Lung (tissue), 12 donors: ENCODE results near the gene TESMIN. TPM values are rescaled to one million over a fixed set of nuclear protein-coding genes. Genes with fewer than 3 reads are reported as not detected.
A peak's percentile ranks its signal among the peaks of the same experiment; 100 is the strongest.

ENCODE experiments used
- ATAC-seq: fragments of 200-7000 bp; cut with Tn5 transposase; one replicate; pipeline ENCODE4 v1.9.1; 2020; ENCODE audit warnings: moderate number of reproducible peaks; ENCODE audit not compliant: insufficient read depth, low FRiP score
- DNase-seq, 3 donors: peaks; one replicate each; pipeline ENCODE4 v3.0.0-alpha.2; 2013 to 2017
- H3K27ac ChIP-seq, 2 donors: one replicate each; pipeline ENCODE4 v1.5.1; 2013; ENCODE audit warnings: mild to moderate bottlenecking in 2 of 2, moderate library complexity in 2 of 2, control low read depth in 1 of 2, inconsistent platforms in 1 of 2, low read depth in 1 of 2, low read length in 1 of 2
- H3K27me3 ChIP-seq, 3 donors: one replicate each; pipeline ENCODE4 v1.5.1; 2013; ENCODE audit warnings: low read length in 2 of 3; ENCODE audit not compliant: control insufficient read depth in 3 of 3, insufficient read depth in 3 of 3
- H3K36me3 ChIP-seq, 4 donors: one replicate each; pipeline ENCODE4 v1.5.1; 2013; ENCODE audit warnings: low read length in 4 of 4, mild to moderate bottlenecking in 1 of 4, moderate library complexity in 1 of 4; ENCODE audit not compliant: control insufficient read depth in 4 of 4, insufficient read depth in 4 of 4
- H3K4me1 ChIP-seq, 5 donors: one replicate each; pipeline ENCODE4 v1.5.1; 2013; ENCODE audit warnings: low read length in 5 of 5, mild to moderate bottlenecking in 2 of 5, moderate library complexity in 1 of 5; ENCODE audit not compliant: control insufficient read depth in 5 of 5, insufficient read depth in 5 of 5
- H3K4me3 ChIP-seq: one replicate; pipeline ENCODE4 v1.5.1; 2013; ENCODE audit warnings: mild to moderate bottlenecking, control low read depth, moderate library complexity
- H3K9ac ChIP-seq, 2 donors: one replicate each; pipeline ENCODE4 v1.5.1; 2013; ENCODE audit warnings: low read length in 2 of 2, control low read depth in 1 of 2; ENCODE audit not compliant: insufficient read depth in 1 of 2
- H3K9me3 ChIP-seq, 4 donors: one replicate each; pipeline ENCODE4 v1.5.1; 2013; ENCODE audit warnings: low read length in 3 of 4, mild to moderate bottlenecking in 1 of 4, moderate library complexity in 1 of 4; ENCODE audit not compliant: control insufficient read depth in 4 of 4, insufficient read depth in 3 of 4
- WGBS, 2 donors: extraction: QIAGEN DNeasy Blood & Tissue Kit; methylation state at CpG; one replicate each; pipeline ENCODE4 v1.1.7; 2013; 5-methylcytosine and 5-hydroxymethylcytosine counted together
- polyA plus RNA-seq, 2 donors: library from polyadenylated mRNA; stranded (reverse); fragments of 200-250 nt; gene quantifications; one replicate each; pipeline ENCODE4 v1.2.1, GENCODE V29; 2013
- total RNA-seq, 2 donors: library from RNA; depleted of rRNA in 1 of 2; stranded (reverse); fragments of >200 nt in 1 of 2; gene quantifications; one replicate each; pipeline ENCODE4 v1.2.1, GENCODE V29; 2014 to 2021
- TF ChIP-seq, protein P1 (sequence below): IDR thresholded peaks from 2 replicates; pipeline ENCODE4 v1.5.1; 2012; ENCODE audit warnings: mild to moderate bottlenecking; ENCODE audit errors: control extremely low read depth, extremely low read depth
- donor health status: control.
- donor health status: control.
- donor health status: Bipolar disorder and iron deficiency.
- donor health status: healthy.
- donor health status: DM: yes; HTN: yes; CAD: no.

Gene TESMIN
- total and polyA plus RNA-seq, 4 donors = 0.55 to 6.7 (median 1.8) TPM

DNA sequence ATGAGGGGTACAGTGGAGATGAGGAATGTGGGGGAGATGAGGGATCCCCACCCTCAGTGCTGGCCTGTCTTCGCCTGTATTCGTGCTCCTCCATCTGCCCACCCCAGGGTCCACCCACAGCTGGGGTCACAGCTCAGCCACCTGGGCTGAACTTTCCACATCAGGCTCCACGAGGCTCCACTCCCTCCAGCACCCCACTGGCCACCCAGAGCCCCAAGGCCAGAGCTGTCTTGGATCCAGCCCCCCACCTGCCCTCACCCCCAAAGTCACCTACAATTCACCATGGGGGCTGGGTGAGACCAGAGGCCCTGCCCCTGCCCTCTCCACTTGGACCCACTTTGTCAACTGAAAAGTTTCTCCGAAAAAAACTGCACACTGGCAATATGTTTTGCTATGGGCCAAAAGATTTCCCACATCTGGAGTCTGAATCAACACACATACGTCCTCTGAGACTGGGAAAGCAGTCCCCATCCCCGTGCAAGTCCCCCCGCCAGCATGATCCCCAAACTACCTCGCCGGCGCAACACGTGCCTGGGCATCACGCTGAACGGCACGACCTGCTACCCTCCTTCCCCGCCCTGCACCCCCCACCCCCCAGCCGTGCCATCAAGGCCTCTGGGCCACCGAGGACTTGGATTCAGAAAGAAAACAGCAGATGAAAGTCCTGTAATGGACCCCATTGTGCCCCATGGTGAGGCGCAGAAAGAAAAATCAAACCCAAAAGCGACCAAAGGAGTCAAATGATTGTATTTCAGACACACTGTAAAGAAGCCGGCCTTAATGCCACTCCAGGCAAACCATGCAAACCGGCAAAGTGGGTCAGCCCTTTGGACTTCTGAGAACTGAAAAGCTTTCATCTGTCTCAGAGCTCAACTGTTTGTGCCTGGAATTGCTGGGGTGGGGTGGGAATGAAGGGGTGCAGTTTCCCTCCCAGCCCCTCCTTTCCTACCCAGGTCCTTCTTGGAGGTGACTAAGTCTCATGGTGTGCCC lies 83.5 kb downstream of the TESMIN start:
- no peak for ATAC-seq

DNA sequence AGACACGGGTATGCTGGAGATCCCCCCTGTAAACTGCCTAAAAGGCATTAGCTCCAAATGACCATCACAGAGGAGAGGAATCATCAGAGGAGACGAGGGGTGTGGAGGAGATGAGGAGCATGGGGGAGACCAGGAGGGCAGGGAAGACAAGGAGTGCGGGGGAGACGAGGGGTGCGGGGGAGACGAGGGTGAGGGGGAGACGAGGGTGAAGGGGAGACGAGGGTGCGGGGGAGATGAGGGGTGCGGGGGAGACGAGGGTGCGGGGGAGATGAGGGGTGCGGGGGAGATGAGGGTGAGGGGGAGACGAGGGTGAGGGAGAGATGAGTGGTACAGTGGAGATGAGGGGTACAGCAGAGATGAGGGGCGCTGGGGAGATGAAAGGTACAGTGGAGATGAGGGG lies 84.5 kb downstream of the TESMIN start:
- DNase-seq = no peak

More for the DNA sequence above, 83.5 kb downstream of the TESMIN start:
- DNase-seq = no peak
- Histone ChIP-seq H3K4me1 (no peaks in the 10 kb centered on the region), H3K36me3 (no peaks in the 10 kb centered on the region), H3K9me3 (peaks cover 0 to 5% (median 0%) of the 10 kb centered on the region in 4 donors), H3K9ac (no peak overlapping the region), H3K27ac (no peak overlapping the region), H3K27me3 (peaks cover 0 to 8% (median 2%) of the 10 kb centered on the region in 3 donors), H3K4me3 (no peak overlapping the region)
- 77 to 88% methylated on average over 21 of the region's 21 CpGs for WGBS, 2 donors
- TF ChIP-seq, protein P1, sequence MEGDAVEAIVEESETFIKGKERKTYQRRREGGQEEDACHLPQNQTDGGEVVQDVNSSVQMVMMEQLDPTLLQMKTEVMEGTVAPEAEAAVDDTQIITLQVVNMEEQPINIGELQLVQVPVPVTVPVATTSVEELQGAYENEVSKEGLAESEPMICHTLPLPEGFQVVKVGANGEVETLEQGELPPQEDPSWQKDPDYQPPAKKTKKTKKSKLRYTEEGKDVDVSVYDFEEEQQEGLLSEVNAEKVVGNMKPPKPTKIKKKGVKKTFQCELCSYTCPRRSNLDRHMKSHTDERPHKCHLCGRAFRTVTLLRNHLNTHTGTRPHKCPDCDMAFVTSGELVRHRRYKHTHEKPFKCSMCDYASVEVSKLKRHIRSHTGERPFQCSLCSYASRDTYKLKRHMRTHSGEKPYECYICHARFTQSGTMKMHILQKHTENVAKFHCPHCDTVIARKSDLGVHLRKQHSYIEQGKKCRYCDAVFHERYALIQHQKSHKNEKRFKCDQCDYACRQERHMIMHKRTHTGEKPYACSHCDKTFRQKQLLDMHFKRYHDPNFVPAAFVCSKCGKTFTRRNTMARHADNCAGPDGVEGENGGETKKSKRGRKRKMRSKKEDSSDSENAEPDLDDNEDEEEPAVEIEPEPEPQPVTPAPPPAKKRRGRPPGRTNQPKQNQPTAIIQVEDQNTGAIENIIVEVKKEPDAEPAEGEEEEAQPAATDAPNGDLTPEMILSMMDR = no peak

GRCh38 chr11:68665436-68665835 lies 85.9 kb downstream of the TESMIN start:
- H3K36me3 ChIP-seq = no peaks in the 10 kb centered on the region
- 82 to 90% methylated on average over 16 of the region's 16 CpGs for WGBS, 2 donors
- H3K9ac ChIP-seq = no peak overlapping the region
- ATAC-seq (no peak), DNase-seq (peak in 1 of 3 donors; percentile 4)
- no peak overlapping the region for H3K4me3 ChIP-seq
- no peaks in the 10 kb centered on the region for H3K4me1 ChIP-seq
- TF ChIP-seq, protein P1 = no peak
- peaks cover 0 to 8% (median 2%) of the 10 kb centered on the region in 3 donors for H3K27me3 ChIP-seq
- H3K9me3 ChIP-seq = peaks cover 0 to 3% (median 0%) of the 10 kb centered on the region in 4 donors
- H3K27ac ChIP-seq = no peak overlapping the region

More for the DNA sequence above, 84.5 kb downstream of the TESMIN start:
- no peak for ATAC-seq
- Histone ChIP-seq H3K36me3 (no peaks in the 10 kb centered on the region), H3K27ac (no peak overlapping the region), H3K9me3 (peaks cover 0 to 5% (median 0%) of the 10 kb centered on the region in 4 donors), H3K9ac (no peak overlapping the region), H3K27me3 (peaks cover 0 to 8% (median 2%) of the 10 kb centered on the region in 3 donors), H3K4me3 (no peak overlapping the region), H3K4me1 (no peaks in the 10 kb centered on the region)
- TF ChIP-seq, protein P1 = no peak
- WGBS, 2 donors = 56 to 86% methylated on average over 12 to 14 of the region's 15 CpGs
